DOHH2 (cell line): Measurements from ENCODE around the gene BASP1.

Experiments used
- EZH2phosphoT487 ChIP-seq: fragments of 200-600 bp; sonication (generic); IDR thresholded peaks from 2 replicates; pipeline ENCODE4 v1.6.1; 2017; ENCODE audit warnings: borderline replicate concordance, mild to moderate bottlenecking, antibody characterized with exemption, low read length, moderate library complexity, mixed read lengths
- TF ChIP-seq, protein P1 (sequence below): fragments of 200-600 bp; sonication (generic); IDR thresholded peaks from one replicate; pipeline ENCODE4 v1.5.1; 2014; ENCODE audit warnings: antibody characterized with exemption, mild to moderate bottlenecking, low read depth, low read length; ENCODE audit not compliant: poor library complexity, severe bottlenecking

DNA sequence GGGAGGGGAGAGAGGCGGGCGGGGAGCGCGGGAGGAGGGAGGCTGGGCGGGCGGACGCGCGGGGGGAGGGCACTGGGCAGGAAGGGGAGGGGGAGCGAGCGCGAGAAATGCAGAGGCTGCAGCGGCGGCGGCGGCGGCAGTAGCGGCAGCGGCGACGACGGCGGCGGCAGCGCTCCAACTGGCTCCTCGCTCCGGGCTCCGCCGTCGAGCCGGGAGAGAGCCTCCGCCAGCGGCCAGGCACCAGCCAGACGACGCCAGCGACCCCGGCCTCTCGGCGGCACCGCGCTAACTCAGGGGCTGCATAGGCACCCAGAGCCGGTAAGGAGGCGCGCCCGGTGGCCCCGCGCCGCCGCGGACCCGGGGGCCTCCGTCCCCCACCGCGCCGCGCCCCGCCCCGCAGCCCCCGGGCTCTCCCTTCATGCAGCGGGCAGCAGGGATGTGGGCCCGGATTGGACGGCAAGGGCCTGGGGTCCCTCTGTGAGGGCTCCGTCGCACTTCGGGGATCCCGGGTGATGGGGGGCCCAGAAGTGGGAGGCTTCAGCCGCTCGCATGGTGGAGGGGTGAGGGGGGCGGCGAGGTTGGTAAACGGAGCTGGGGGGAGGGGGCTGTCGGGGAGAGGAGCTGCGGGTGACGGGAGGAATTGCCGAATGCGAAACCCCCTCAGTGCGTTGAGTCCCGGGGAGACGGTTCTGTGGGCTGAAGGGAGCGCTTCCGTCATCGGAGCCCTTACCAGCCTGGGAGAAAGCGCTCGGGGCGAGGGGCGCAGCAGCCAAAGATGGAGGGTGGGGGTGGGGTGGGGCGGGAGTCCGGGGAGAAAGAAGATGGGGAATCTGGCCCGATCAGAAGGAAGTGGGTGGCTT lies at the start of gene BASP1:
- no peak for TF ChIP-seq EZH2phosphoT487
- TF ChIP-seq, protein P1, sequence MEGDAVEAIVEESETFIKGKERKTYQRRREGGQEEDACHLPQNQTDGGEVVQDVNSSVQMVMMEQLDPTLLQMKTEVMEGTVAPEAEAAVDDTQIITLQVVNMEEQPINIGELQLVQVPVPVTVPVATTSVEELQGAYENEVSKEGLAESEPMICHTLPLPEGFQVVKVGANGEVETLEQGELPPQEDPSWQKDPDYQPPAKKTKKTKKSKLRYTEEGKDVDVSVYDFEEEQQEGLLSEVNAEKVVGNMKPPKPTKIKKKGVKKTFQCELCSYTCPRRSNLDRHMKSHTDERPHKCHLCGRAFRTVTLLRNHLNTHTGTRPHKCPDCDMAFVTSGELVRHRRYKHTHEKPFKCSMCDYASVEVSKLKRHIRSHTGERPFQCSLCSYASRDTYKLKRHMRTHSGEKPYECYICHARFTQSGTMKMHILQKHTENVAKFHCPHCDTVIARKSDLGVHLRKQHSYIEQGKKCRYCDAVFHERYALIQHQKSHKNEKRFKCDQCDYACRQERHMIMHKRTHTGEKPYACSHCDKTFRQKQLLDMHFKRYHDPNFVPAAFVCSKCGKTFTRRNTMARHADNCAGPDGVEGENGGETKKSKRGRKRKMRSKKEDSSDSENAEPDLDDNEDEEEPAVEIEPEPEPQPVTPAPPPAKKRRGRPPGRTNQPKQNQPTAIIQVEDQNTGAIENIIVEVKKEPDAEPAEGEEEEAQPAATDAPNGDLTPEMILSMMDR: no peak
